NCI-H146 treated with DMSO at 0.1 percent for 48 hours (cell line): ENCODE measurements around the gene LRRC10.
A peak's percentile ranks its signal among the peaks of the same experiment; 100 is the strongest.

Source experiments
- DNase-seq: peaks from one replicate; lab custom pipeline; 2025; ENCODE audit not compliant: unreplicated experiment; lab: John Stamatoyannopoulos, UW

The LRRC10 gene, protein sequence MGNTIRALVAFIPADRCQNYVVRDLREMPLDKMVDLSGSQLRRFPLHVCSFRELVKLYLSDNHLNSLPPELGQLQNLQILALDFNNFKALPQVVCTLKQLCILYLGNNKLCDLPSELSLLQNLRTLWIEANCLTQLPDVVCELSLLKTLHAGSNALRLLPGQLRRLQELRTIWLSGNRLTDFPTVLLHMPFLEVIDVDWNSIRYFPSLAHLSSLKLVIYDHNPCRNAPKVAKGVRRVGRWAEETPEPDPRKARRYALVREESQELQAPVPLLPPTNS

DNA sequence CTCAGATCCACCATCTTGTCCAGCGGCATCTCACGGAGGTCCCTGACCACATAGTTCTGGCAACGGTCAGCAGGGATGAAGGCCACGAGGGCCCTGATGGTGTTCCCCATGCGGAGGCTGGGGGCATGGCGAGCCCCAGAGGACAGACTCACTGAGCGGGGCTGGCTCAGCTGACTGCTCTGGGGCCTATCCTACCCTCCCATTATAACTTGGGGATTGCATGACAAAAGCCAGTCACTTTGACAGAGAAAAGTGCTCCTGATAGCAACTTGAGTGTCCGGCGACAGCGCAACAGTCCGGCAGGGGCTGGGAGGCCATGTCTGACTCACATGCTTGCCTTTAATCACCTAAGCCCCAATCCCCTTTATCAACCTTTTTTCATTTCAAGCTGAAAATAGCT, at the start of gene LRRC10:
TSS of gene LRRC10 (minus strand) at position 179 of the 400 bp plus-strand sequence. CDS start at position 110, 69 bp downstream.
- DNase-seq, result no peak

GRCh38 chr12:69660164-69660863, 49.6 kb upstream of the LRRC10 start:
- DNase-seq, result no peak

DNA sequence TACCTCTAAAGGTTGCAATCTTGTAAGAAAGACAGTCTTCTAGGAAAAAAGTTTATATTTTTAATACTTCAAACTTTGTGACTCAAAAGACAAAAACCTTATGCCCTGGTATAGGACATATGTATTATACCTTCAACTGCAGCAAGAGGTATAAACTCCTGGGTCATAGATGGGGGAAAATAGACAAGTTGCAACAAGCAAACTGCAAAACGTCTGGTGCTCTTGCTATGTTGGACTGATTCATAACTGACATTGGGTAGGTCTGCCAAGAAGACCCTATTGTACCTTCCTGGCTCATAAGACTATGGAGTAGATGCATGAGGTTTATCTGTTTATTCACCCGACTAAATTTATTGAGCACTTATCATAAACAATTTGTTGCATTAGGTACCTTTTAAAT, 47.5 kb upstream of the LRRC10 start:
- DNase-seq, result no peak

GRCh38 chr12:69657376-69658137, 46.9 kb upstream of the LRRC10 start:
- DNase-seq, result no peak

GRCh38 chr12:69655616-69656340, 45.1 kb upstream of the LRRC10 start:
- no peak for DNase-seq

DNA sequence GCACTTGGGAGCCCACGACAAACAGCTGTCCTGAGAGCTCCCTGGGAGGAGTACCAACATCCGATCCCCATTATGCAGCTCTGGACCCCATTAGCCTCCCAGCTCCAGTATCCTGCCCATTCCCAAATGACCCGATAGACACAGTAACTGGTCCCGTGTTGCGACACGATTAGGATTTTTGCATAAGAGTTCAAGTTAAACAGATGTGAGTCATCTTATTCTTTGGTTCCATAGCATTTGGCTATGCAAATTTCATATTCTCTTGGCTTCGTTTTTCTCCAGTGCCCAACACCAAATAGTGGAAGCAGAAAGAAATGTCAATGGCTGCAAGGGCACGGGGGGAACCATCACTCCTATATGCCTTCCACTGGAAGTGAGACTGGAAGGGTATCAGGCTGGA, 43.0 kb upstream of the LRRC10 start:
- no peak for DNase-seq

GRCh38 chr12:69651922-69652321, 41.2 kb upstream of the LRRC10 start:
- DNase-seq, result no peak

DNA sequence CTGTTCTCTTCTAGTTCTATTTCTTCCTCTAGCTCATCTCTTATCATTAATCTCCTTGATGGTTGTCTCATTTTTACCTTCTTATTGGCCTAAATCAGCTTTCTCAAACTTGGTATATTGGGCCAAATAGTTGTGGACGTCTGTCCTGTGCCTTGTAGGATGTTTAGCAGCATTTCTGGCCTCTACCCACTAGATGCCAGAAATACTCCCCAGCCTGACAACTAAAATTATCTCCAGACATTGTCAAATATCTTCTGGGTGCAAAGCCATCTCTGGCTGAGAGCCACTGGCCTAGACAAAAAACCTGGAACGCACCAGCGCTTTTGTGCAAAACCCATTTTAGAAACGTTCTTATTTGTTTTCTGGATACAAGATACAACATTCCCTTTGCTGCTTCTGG, 38.8 kb upstream of the LRRC10 start:
- no peak for DNase-seq

DNA sequence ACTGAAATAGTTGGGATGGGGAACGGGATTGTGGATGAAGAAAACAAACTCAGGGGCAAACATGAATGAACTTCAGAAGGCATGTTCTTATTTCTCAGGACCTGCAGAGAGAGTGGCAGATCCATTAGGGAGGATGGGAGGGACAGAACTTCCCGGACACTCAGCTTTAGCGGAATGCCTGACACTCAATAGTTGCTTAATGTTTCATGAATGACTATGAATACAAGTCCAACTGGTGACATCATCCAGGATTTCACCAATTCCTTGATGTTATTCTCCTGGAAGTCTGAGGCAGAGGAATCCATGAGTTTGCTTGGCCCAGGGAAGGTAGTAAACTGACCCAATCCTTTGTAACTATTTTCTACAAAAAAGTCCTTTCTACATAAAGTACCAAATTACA, 37.8 kb upstream of the LRRC10 start:
- DNase-seq, result no peak

DNA sequence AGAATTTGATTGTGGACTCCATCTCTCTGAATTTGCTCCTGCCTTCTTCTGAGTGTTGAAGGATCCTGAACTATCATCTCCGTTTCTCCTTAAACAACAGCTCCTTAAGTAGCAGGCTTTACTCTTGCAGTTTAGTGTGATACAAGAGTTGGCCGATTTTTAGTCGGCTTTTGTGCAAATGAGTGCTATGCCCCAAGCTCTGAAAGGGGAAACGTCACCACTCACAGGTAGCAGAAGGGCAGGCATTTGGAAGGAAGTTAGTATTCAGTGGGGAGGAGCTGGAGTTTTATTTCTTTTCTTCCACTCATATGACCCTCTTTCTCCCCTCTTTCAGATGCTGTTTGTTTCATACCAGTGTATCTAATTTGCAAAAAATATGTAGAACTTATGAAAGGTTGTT, 36.5 kb upstream of the LRRC10 start:
- no peak for DNase-seq

GRCh38 chr12:69645031-69645430, 34.3 kb upstream of the LRRC10 start:
- DNase-seq, result no peak

GRCh38 chr12:69644511-69644910, 33.8 kb upstream of the LRRC10 start:
- no peak for DNase-seq

- DNase-seq, result no peak
Measured at GRCh38 chr12:69642531-69642930, 31.8 kb upstream of the LRRC10 start.

GRCh38 chr12:69641546-69641945, 30.8 kb upstream of the LRRC10 start:
- DNase-seq, result no peak

GRCh38 chr12:69639400-69640016, 28.8 kb upstream of the LRRC10 start:
- peak; percentile 31 for DNase-seq

DNA sequence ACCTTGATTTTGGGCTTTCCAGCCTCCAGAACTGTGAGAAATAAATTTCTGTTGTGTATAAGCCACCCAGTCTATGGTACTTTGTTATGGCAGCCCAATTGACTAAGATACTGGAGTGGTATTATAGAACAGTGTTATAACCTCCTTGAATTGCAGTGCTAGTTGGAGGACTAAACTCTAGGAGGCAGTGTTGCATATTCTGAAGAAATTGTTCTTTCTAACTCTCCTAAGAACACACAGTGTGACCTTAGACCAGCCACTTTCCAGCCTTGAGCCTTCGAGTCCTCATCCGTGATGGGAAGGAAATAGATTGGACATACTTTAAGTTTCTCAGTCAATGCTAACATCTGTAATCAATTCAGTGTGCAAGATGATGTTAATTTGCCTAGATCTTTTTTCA, 22.4 kb upstream of the LRRC10 start:
- DNase-seq, result no peak

- DNase-seq, result no peak
Measured at GRCh38 chr12:69630191-69630590, 19.5 kb upstream of the LRRC10 start.

DNA sequence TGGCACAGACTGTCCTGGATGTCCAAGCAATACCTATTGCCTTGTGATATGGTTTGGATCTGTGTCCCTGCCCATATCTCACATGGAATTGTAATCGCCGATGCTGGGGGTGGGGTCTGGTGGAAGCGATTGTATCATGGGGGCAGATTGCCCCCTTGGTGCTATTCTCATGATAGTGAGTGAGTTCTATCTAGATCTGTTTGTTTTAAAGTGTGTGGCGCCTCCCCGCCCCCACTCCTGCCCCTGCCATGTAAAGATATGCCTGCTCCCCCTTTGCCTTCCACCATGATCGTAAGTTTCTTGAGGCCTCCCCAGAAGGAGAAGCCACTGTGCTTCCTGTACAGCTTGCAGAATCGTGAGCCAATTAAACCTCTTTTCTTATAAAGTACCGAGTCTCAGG, 16.8 kb upstream of the LRRC10 start:
- DNase-seq, result no peak

DNA sequence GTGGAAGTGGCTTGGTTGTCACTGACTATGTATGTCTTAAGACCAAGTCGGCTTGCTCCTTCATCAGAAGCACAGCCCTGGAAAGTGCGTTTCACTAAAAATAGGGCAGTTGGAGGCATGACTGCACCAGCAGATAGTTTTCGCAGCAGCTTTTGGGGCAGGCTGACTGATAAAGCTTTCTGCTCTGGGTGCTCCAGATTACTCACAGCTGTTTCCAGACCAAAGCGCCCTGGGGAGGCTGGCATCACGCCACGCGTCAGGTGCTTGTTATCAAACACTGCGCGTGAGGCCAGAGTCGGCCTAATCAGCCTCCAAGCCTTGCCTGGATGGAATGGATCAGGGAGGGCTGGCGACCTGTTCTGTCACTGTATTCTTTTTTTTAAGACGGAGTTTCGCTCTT, 13.3 kb upstream of the LRRC10 start:
- peak; percentile 67 for DNase-seq

DNA sequence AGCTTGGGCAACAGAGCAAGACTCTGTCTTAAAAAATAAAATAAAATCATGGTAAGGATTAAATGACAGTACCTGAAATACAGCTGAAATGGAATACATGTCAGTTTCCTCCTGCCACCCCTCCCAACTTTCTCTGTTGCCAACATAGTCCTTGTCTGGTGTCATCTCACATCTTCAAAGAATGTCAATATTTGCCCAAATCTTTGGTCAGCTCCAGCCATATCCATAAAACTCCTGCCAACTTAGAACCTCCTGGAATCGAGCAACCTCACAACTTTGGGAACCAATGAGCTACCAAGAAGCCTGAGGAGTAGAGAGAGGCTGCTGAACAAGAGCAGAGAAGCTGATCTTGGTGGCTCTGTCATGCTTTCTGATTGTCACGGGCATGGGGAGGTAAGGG, 10.8 kb upstream of the LRRC10 start:
- no peak for DNase-seq

- no peak for DNase-seq
Measured at GRCh38 chr12:69620921-69621320, 10.2 kb upstream of the LRRC10 start.
